ENCODE results near the gene PGPEP1. TPM values are rescaled to one million over a fixed set of nuclear protein-coding genes. Genes with fewer than 3 reads are reported as not detected.
"Not testable (repeated sequence)": the region's sequence is repeated elsewhere in the genome, so short reads cannot be mapped to it uniquely, and the experiment has no call there.

Gene PGPEP1
- total and polyA plus RNA-seq, 2 donors: 13.3 to 14.8 TPM

DNA sequence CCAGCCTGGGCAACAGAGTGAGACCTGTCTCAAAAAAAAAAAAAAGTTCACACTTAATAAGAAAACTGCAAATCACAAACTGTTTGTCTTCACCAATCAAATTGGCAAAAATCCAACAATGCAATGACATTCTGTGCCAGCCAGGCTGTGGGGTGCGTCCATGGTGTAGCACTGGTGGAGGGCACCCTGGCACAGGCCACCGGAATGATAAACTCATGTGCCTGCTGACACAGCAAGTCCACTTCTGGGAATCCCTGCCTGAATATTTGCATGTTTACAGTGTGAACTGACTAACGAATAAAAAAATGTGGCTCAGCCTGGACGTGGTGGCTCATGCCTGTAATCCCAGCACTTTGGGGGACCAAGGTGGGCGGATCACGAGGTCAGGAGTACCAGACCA lies 58.6 kb downstream of the PGPEP1 start:
- Histone ChIP-seq H3K4me1 (ENCODE audit: control insufficient read depth in 2 of 2, insufficient read depth in 2 of 2, low read length in 2 of 2) (peaks cover 0 to 15% of the 10 kb centered on the region in 2 donors), H3K27me3 (ENCODE audit: control insufficient read depth in 2 of 2, insufficient read depth in 1 of 2, low read length in 1 of 2) (peaks cover 8 to 26% of the 10 kb centered on the region in 2 donors), H3K4me3 (ENCODE audit: low read length in 2 of 2) (no peak overlapping the region), H3K27ac (ENCODE audit: low read depth in 1 of 2, low read length in 1 of 2) (no peak overlapping the region), H3K9me3 (ENCODE audit: control insufficient read depth in 2 of 2, insufficient read depth in 1 of 2, low read length in 1 of 2) (no peaks in the 10 kb centered on the region), H3K36me3 (ENCODE audit: control insufficient read depth in 2 of 2, insufficient read depth in 2 of 2, low read length in 1 of 2) (no peaks in the 10 kb centered on the region)
- WGBS: 94% methylated on average over 6 of the region's 6 CpGs
- no peak for DNase-seq (ENCODE audit: low read depth in 6 of 9, low spot score in 9 of 9)

- H3K4me1 ChIP-seq (ENCODE audit: control insufficient read depth in 2 of 2, insufficient read depth in 2 of 2, low read length in 2 of 2): peaks cover 0 to 15% of the 10 kb centered on the region in 2 donors
- peak overlapping the region in 1 of 2 donors; percentile 52 for H3K27ac ChIP-seq (ENCODE audit: low read depth in 1 of 2, low read length in 1 of 2)
- H3K36me3 ChIP-seq (ENCODE audit: control insufficient read depth in 2 of 2, insufficient read depth in 2 of 2, low read length in 1 of 2): no peaks in the 10 kb centered on the region
- peaks cover 4 to 19% of the 10 kb centered on the region in 2 donors for H3K27me3 ChIP-seq (ENCODE audit: control insufficient read depth in 2 of 2, insufficient read depth in 1 of 2, low read length in 1 of 2)
- DNase-seq (ENCODE audit: low read depth in 6 of 9, low spot score in 9 of 9): peak in 2 of 9 donors; percentile 36 to 62
- no peaks in the 10 kb centered on the region for H3K9me3 ChIP-seq (ENCODE audit: control insufficient read depth in 2 of 2, insufficient read depth in 1 of 2, low read length in 1 of 2)
- no peak overlapping the region for H3K4me3 ChIP-seq (ENCODE audit: low read length in 2 of 2)
- WGBS: 29% methylated on average over 7 of the region's 7 CpGs
Measured at GRCh38 chr19:18401580-18402112, 61.2 kb downstream of the PGPEP1 start.

GRCh38 chr19:18402455-18403248 lies 62.3 kb downstream of the PGPEP1 start:
- H3K27me3 ChIP-seq (ENCODE audit: control insufficient read depth in 2 of 2, insufficient read depth in 1 of 2, low read length in 1 of 2); H3K4me3 ChIP-seq (ENCODE audit: low read length in 2 of 2); H3K36me3 ChIP-seq (ENCODE audit: control insufficient read depth in 2 of 2, insufficient read depth in 2 of 2, low read length in 1 of 2); H3K4me1 ChIP-seq (ENCODE audit: control insufficient read depth in 2 of 2, insufficient read depth in 2 of 2, low read length in 2 of 2); H3K27ac ChIP-seq (ENCODE audit: low read depth in 1 of 2, low read length in 1 of 2); H3K9me3 ChIP-seq (ENCODE audit: control insufficient read depth in 2 of 2, insufficient read depth in 1 of 2, low read length in 1 of 2); DNase-seq (ENCODE audit: low read depth in 6 of 9, low spot score in 9 of 9): not testable (repeated sequence)
- WGBS: 67% methylated on average over 18 of the region's 18 CpGs

- not testable (repeated sequence) for DNase-seq (ENCODE audit: low read depth in 6 of 9, low spot score in 9 of 9); H3K27me3 ChIP-seq (ENCODE audit: control insufficient read depth in 2 of 2, insufficient read depth in 1 of 2, low read length in 1 of 2); H3K4me1 ChIP-seq (ENCODE audit: control insufficient read depth in 2 of 2, insufficient read depth in 2 of 2, low read length in 2 of 2); H3K36me3 ChIP-seq (ENCODE audit: control insufficient read depth in 2 of 2, insufficient read depth in 2 of 2, low read length in 1 of 2); H3K9me3 ChIP-seq (ENCODE audit: control insufficient read depth in 2 of 2, insufficient read depth in 1 of 2, low read length in 1 of 2); H3K4me3 ChIP-seq (ENCODE audit: low read length in 2 of 2); H3K27ac ChIP-seq (ENCODE audit: low read depth in 1 of 2, low read length in 1 of 2)
- 97% methylated on average over 11 of the region's 11 CpGs for WGBS
Measured at GRCh38 chr19:18405754-18406153, 65.4 kb downstream of the PGPEP1 start.

GRCh38 chr19:18406749-18407148 lies 66.4 kb downstream of the PGPEP1 start:
- Histone ChIP-seq H3K9me3 (ENCODE audit: control insufficient read depth in 2 of 2, insufficient read depth in 1 of 2, low read length in 1 of 2) (no peaks in the 10 kb centered on the region), H3K4me1 (ENCODE audit: control insufficient read depth in 2 of 2, insufficient read depth in 2 of 2, low read length in 2 of 2) (peaks cover 0 to 8% of the 10 kb centered on the region in 2 donors), H3K27me3 (ENCODE audit: control insufficient read depth in 2 of 2, insufficient read depth in 1 of 2, low read length in 1 of 2) (no peaks in the 10 kb centered on the region), H3K27ac (ENCODE audit: low read depth in 1 of 2, low read length in 1 of 2) (no peak overlapping the region), H3K4me3 (ENCODE audit: low read length in 2 of 2) (no peak overlapping the region), H3K36me3 (ENCODE audit: control insufficient read depth in 2 of 2, insufficient read depth in 2 of 2, low read length in 1 of 2) (no peaks in the 10 kb centered on the region)
- DNase-seq (ENCODE audit: low read depth in 6 of 9, low spot score in 9 of 9): no peak
- WGBS: 98% methylated on average over 9 of the region's 9 CpGs

DNA sequence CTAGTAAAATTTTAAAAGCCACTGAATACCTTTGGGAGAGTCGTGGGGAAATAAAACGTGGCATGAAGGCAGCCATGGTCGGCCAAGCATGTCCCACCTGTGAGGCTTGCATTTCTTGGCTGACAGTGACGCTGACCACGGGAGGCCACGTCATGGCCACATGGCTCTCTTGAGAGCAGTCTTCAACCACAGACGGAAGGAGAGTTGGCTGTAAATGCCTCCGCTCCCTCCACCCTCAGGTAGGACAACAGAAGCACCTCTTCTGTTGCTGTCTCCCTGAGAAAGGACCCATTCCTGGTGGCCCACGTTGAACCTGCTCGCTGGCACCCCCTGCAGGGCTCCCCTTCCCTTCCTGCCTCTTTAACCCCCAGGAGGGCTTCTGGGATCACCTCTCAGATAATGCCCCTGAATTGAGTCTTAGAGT lies 67.7 kb downstream of the PGPEP1 start:
- 60% methylated on average over 10 of the region's 10 CpGs for WGBS

DNA sequence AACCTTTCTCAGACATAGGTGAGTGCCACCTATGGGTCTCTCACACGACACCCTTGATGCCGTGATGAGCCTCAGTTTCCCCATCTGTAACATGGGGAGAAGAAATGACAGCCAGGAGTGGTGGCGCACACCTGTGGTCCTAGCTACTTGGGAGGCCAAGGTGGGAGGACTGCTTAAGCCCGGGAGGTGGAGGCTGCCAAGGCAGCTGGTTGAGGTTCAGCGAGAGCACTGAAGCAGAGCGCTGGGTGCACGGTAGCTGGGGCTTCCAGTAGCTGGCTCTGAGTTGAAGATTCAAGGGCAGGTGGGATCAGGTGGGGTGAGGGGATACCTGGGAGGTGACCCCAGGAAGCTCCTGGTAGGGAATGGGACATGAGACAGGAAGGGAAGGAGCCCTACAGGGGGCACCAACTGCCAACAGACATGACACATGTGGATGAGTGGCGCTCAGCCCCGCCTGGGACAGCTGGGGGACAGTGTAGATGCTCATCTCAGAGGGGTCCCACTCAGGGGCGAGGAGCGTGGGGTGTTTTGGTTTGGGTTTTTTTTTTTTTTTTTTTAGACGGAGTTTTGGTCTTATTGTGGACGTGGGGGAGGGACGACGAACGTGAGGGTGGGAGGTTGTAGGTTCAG lies 72.3 kb downstream of the PGPEP1 start:
- H3K27me3 ChIP-seq (ENCODE audit: control insufficient read depth in 2 of 2, insufficient read depth in 1 of 2, low read length in 1 of 2): peaks cover 11 to 34% of the 10 kb centered on the region in 2 donors
- WGBS: 92% methylated on average over 16 of the region's 16 CpGs
- DNase-seq (ENCODE audit: low read depth in 6 of 9, low spot score in 9 of 9): no peak
- no peak overlapping the region for H3K4me3 ChIP-seq (ENCODE audit: low read length in 2 of 2)
- H3K4me1 ChIP-seq (ENCODE audit: control insufficient read depth in 2 of 2, insufficient read depth in 2 of 2, low read length in 2 of 2): peaks cover 18 to 42% of the 10 kb centered on the region in 2 donors
- no peaks in the 10 kb centered on the region for H3K36me3 ChIP-seq (ENCODE audit: control insufficient read depth in 2 of 2, insufficient read depth in 2 of 2, low read length in 1 of 2)
- peaks cover 0 to 5% of the 10 kb centered on the region in 2 donors for H3K9me3 ChIP-seq (ENCODE audit: control insufficient read depth in 2 of 2, insufficient read depth in 1 of 2, low read length in 1 of 2)
- H3K27ac ChIP-seq (ENCODE audit: low read depth in 1 of 2, low read length in 1 of 2): no peak overlapping the region

More for the DNA sequence above, 67.7 kb downstream of the PGPEP1 start:
- Histone ChIP-seq H3K9me3 (ENCODE audit: control insufficient read depth in 2 of 2, insufficient read depth in 1 of 2, low read length in 1 of 2) (no peaks in the 10 kb centered on the region), H3K36me3 (ENCODE audit: control insufficient read depth in 2 of 2, insufficient read depth in 2 of 2, low read length in 1 of 2) (no peaks in the 10 kb centered on the region), H3K27ac (ENCODE audit: low read depth in 1 of 2, low read length in 1 of 2) (no peak overlapping the region), H3K4me1 (ENCODE audit: control insufficient read depth in 2 of 2, insufficient read depth in 2 of 2, low read length in 2 of 2) (peaks cover 0 to 2% of the 10 kb centered on the region in 2 donors), H3K4me3 (ENCODE audit: low read length in 2 of 2) (no peak overlapping the region), H3K27me3 (ENCODE audit: control insufficient read depth in 2 of 2, insufficient read depth in 1 of 2, low read length in 1 of 2) (no peaks in the 10 kb centered on the region)
- no peak for DNase-seq (ENCODE audit: low read depth in 6 of 9, low spot score in 9 of 9)

DNA sequence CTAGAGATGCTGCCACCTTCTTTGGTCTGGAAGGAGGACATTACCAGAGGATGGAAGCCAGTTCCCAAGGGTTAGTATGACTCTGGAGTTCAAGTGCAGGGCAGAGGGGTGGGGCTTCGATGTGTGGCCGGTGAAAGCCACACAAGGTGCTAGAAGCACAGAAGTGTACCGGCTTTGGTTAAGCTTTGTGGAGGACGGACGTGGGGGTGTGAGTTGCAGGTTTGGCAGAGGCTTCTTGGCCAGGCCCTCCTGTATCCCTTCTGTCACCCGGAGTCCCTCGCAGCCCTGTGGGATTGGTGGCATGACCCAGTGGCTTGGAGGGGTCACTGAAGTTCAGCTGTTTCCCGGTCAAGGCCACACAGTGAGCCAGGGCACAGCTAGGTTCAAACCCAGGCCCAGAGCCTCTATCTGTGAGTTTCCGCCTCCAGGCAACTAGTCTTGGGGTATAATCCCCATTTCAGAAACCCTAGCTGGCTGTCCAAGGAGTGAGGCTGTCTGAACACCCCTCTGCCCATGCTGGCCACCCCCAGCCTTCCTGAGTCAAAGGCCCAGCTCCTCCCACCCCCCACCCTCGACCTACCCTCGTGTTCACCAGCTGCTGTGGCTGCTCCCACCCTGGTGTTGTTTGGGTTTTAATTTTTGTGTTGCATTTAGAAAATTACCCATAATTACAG lies 74.2 kb downstream of the PGPEP1 start:
- Histone ChIP-seq H3K4me3 (ENCODE audit: low read length in 2 of 2) (peak overlapping the region in 1 of 2 donors; percentile 30), H3K27me3 (ENCODE audit: control insufficient read depth in 2 of 2, insufficient read depth in 1 of 2, low read length in 1 of 2) (peaks cover 22 to 47% of the 10 kb centered on the region in 2 donors), H3K36me3 (ENCODE audit: control insufficient read depth in 2 of 2, insufficient read depth in 2 of 2, low read length in 1 of 2) (no peaks in the 10 kb centered on the region), H3K4me1 (ENCODE audit: control insufficient read depth in 2 of 2, insufficient read depth in 2 of 2, low read length in 2 of 2) (peaks cover 31 to 53% of the 10 kb centered on the region in 2 donors), H3K9me3 (ENCODE audit: control insufficient read depth in 2 of 2, insufficient read depth in 1 of 2, low read length in 1 of 2) (peaks cover 0 to 8% of the 10 kb centered on the region in 2 donors), H3K27ac (ENCODE audit: low read depth in 1 of 2, low read length in 1 of 2) (peak overlapping the region; percentile 31 to 86)
- WGBS: 16% methylated on average over 11 of the region's 11 CpGs
- no peak for DNase-seq (ENCODE audit: low read depth in 6 of 9, low spot score in 9 of 9)

Data from thymus (tissue), 11 donors.